Measurements from ENCODE around the gene PRKCE. TPM values are rescaled to one million over a fixed set of nuclear protein-coding genes. Genes with fewer than 3 reads are reported as not detected.

The PRKCE gene
- total RNA-seq, 1 donor from 2014 or later = 18.4 TPM

GRCh38 chr2:45845566-45845965 lies 194.1 kb downstream of the PRKCE start:
- H3K27me3 Mint-ChIP-seq (ENCODE audit: low read depth) = no peaks in the 10 kb centered on the region
- H3K36me3 Mint-ChIP-seq = peaks cover 3% of the 10 kb centered on the region
- H3K4me1 Mint-ChIP-seq = peaks cover 23% of the 10 kb centered on the region
- no peak for TF ChIP-seq CTCF (IDR thresholded peaks at IDR 0.05; ENCODE audit: unreplicated experiment)
- H3K9me3 Mint-ChIP-seq = no peaks in the 10 kb centered on the region
- H3K4me3 Mint-ChIP-seq = no peak overlapping the region
- no peak overlapping the region for H3K27ac Mint-ChIP-seq
- DNase-seq (ENCODE audit: low spot score in 2 of 2, unreplicated experiment in 2 of 2) = no peak

- Mint-ChIP-seq H3K27ac (no peak overlapping the region), H3K9me3 (no peaks in the 10 kb centered on the region), H3K4me3 (no peak overlapping the region), H3K36me3 (peaks cover 3% of the 10 kb centered on the region), H3K4me1 (peaks cover 9% of the 10 kb centered on the region), H3K27me3 (ENCODE audit: low read depth) (no peaks in the 10 kb centered on the region)
- TF ChIP-seq CTCF (IDR thresholded peaks at IDR 0.05; ENCODE audit: unreplicated experiment) = no peak
- DNase-seq (ENCODE audit: low spot score in 2 of 2, unreplicated experiment in 2 of 2) = no peak
Observed at GRCh38 chr2:45849491-45850283, 198.2 kb downstream of the PRKCE start.

GRCh38 chr2:45850558-45850957 lies 199.1 kb downstream of the PRKCE start:
- H3K36me3 Mint-ChIP-seq = peaks cover 3% of the 10 kb centered on the region
- H3K27me3 Mint-ChIP-seq (ENCODE audit: low read depth) = no peaks in the 10 kb centered on the region
- H3K27ac Mint-ChIP-seq = no peak overlapping the region
- DNase-seq (ENCODE audit: low spot score in 2 of 2, unreplicated experiment in 2 of 2) = no peak
- H3K4me3 Mint-ChIP-seq = no peak overlapping the region
- H3K9me3 Mint-ChIP-seq = no peaks in the 10 kb centered on the region
- peaks cover 10% of the 10 kb centered on the region for H3K4me1 Mint-ChIP-seq
- no peak for TF ChIP-seq CTCF (IDR thresholded peaks at IDR 0.05; ENCODE audit: unreplicated experiment)

GRCh38 chr2:45851111-45851510 lies 199.6 kb downstream of the PRKCE start:
- Mint-ChIP-seq H3K4me3 (no peak overlapping the region), H3K27me3 (ENCODE audit: low read depth) (no peaks in the 10 kb centered on the region), H3K36me3 (peaks cover 3% of the 10 kb centered on the region), H3K27ac (no peak overlapping the region), H3K9me3 (no peaks in the 10 kb centered on the region), H3K4me1 (peaks cover 10% of the 10 kb centered on the region)
- no peak for DNase-seq (ENCODE audit: low spot score in 2 of 2, unreplicated experiment in 2 of 2)
- TF ChIP-seq CTCF (IDR thresholded peaks at IDR 0.05; ENCODE audit: unreplicated experiment) = no peak

GRCh38 chr2:45851576-45852304 lies 200.3 kb downstream of the PRKCE start:
- TF ChIP-seq CTCF (IDR thresholded peaks at IDR 0.05; ENCODE audit: unreplicated experiment) = no peak
- Mint-ChIP-seq H3K27ac (no peak overlapping the region), H3K9me3 (peaks cover 4% of the 10 kb centered on the region), H3K27me3 (ENCODE audit: low read depth) (no peaks in the 10 kb centered on the region), H3K4me3 (no peak overlapping the region), H3K4me1 (peaks cover 10% of the 10 kb centered on the region), H3K36me3 (peaks cover 3% of the 10 kb centered on the region)
- DNase-seq (ENCODE audit: low spot score in 2 of 2, unreplicated experiment in 2 of 2) = no peak

All from mesothelial cell of epicardium (in vitro differentiated cells).